ENCODE results near the gene NTRK2. TPM values are rescaled to one million over a fixed set of nuclear protein-coding genes. Genes with fewer than 3 reads are reported as not detected.

The NTRK2 gene
- total RNA-seq, 1 experiment from 2014 or later: not detected

- no peaks in the 10 kb centered on the region for H3K36me3 ChIP-seq (ENCODE audit: control insufficient read depth in 1 of 2, insufficient read depth in 2 of 2, low read length in 2 of 2)
- no peaks in the 10 kb centered on the region for H3K4me1 ChIP-seq (ENCODE audit: control insufficient read depth in 1 of 2, insufficient read depth in 2 of 2, low read length in 2 of 2)
- POLR2A ChIA-PET: no interaction called here
- ATAC-seq: no peak
- no peaks in the 10 kb centered on the region for H4K20me1 ChIP-seq (ENCODE audit: insufficient read depth)
- H3K9ac ChIP-seq (ENCODE audit: low read length): no peak overlapping the region
- no peak overlapping the region for H2AFZ ChIP-seq (ENCODE audit: low read depth, low read length, poor library complexity, severe bottlenecking)
- no peaks in the 10 kb centered on the region for H3K9me2 ChIP-seq (ENCODE audit: insufficient read depth)
- peaks cover 18% of the 10 kb centered on the region for H3K27me3 ChIP-seq (ENCODE audit: insufficient read depth, low read length)
- H3K4me2 ChIP-seq (ENCODE audit: low read length): no peak overlapping the region
- no peak overlapping the region for H3K4me3 ChIP-seq (replicated peaks in 1 of 2; ENCODE audit: low read depth in 1 of 2, low read length in 2 of 2)
- no peak overlapping the region for H3K27ac ChIP-seq (ENCODE audit: low read depth, low read length)
- CTCF ChIA-PET: no interaction called here
- no peak for DNase-seq (ENCODE audit: low read depth, low spot score)
- RAD21 ChIA-PET (ENCODE audit: low non-redundant PET in 1 of 2, low total read pairs in 2 of 2, uncharacterized antibody in 2 of 2, unreplicated experiment in 2 of 2): no interaction called here
- TF ChIP-seq MAX (IDR thresholded peaks at IDR 0.05): no peak
- TF ChIP-seq SIN3A (IDR thresholded peaks at IDR 0.05; ENCODE audit: low read depth): no peak
- no peak for TF ChIP-seq YY1 (IDR thresholded peaks at IDR 0.05; ENCODE audit: extremely low read depth, insufficient replicate concordance, low read depth, low read length)
- TF ChIP-seq SP1 (IDR thresholded peaks at IDR 0.05; ENCODE audit: low read depth): no peak
- no peak for TF ChIP-seq ELF1 (IDR thresholded peaks at IDR 0.05; ENCODE audit: borderline replicate concordance, low read depth)
- no peak for TF ChIP-seq ZNF274 (IDR thresholded peaks at IDR 0.05; ENCODE audit: low read depth, low read length)
- no peak for TF ChIP-seq REST (IDR thresholded peaks at IDR 0.05; ENCODE audit: low read depth)
- intact Hi-C loops (cut with micrococcal nuclease): no loop called here
- H3K79me2 ChIP-seq (ENCODE audit: insufficient read depth, low read length): no peaks in the 10 kb centered on the region
- no peaks in the 10 kb centered on the region for H3K9me3 ChIP-seq (ENCODE audit: control insufficient read depth in 1 of 2, insufficient read depth in 1 of 2, low read depth in 1 of 2, low read length in 2 of 2)
- no TSS peak for BruUV-seq (replicated peaks)
Observed at GRCh38 chr9:84718476-84718875, 48.9 kb downstream of the NTRK2 start.

Measured in HCT116 (cell line).